ENCODE measurements around the gene NF1. TPM values are rescaled to one million over a fixed set of nuclear protein-coding genes. Genes with fewer than 3 reads are reported as not detected.

Gene NF1
- polyA plus RNA-seq, 3 donors = 1.2 to 7.4 (median 2.1) TPM

DNA sequence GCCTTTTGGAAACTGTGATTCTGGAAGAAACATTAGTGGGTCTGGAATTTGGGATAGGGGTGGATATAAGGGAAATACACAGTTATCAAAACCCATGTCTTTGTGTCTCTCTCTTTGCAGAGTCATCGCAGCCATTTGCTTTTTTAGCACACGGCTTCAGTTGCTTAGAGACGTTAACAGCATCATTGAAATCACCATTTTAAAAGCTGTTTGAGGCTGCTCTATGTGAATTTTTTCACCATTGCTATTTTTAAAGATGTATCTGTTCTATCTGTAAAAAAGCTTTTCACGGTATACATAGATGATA lies 155.0 kb downstream of the NF1 start:
- intact Hi-C loops (cut with micrococcal nuclease) = no loop called here
- Mint-ChIP-seq H3K4me3 (no peak overlapping the region), H3K27me3 (ENCODE audit: low read depth in 3 of 3) (no peaks in the 10 kb centered on the region), H3K9me3 (no peaks in the 10 kb centered on the region), H3K27ac (no peak overlapping the region), H3K36me3 (peaks cover 24 to 39% of the 10 kb centered on the region in 2 donors), H3K4me1 (peaks cover 3% of the 10 kb centered on the region)
- H3K4me3 ChIP-seq (replicated peaks in 1 of 3; ENCODE audit: low read depth in 2 of 3, low read length in 3 of 3) = no peak overlapping the region
- TF ChIP-seq, protein P1, sequence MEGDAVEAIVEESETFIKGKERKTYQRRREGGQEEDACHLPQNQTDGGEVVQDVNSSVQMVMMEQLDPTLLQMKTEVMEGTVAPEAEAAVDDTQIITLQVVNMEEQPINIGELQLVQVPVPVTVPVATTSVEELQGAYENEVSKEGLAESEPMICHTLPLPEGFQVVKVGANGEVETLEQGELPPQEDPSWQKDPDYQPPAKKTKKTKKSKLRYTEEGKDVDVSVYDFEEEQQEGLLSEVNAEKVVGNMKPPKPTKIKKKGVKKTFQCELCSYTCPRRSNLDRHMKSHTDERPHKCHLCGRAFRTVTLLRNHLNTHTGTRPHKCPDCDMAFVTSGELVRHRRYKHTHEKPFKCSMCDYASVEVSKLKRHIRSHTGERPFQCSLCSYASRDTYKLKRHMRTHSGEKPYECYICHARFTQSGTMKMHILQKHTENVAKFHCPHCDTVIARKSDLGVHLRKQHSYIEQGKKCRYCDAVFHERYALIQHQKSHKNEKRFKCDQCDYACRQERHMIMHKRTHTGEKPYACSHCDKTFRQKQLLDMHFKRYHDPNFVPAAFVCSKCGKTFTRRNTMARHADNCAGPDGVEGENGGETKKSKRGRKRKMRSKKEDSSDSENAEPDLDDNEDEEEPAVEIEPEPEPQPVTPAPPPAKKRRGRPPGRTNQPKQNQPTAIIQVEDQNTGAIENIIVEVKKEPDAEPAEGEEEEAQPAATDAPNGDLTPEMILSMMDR (IDR thresholded peaks at IDR 0.05) = no peak
- H4K20me1 ChIP-seq (ENCODE audit: insufficient read depth, low read length) = no peaks in the 10 kb centered on the region
- H2AFZ ChIP-seq (ENCODE audit: insufficient read depth, low read depth, low read length, poor library complexity, severe bottlenecking) = no peak overlapping the region
- no peak for DNase-seq
- no peaks in the 10 kb centered on the region for H3K9me3 ChIP-seq (replicated peaks in 1 of 2; ENCODE audit: control insufficient read depth in 1 of 2, insufficient read depth in 1 of 2, low read length in 2 of 2)
- no CpG with 5 or more reads among the region's 4 CpGs for WGBS (ENCODE audit: insufficient coverage)
- no peaks in the 10 kb centered on the region for H3K4me1 ChIP-seq (ENCODE audit: control insufficient read depth in 1 of 2, insufficient read depth in 2 of 2, low read length in 2 of 2)
- H3K36me3 ChIP-seq (replicated peaks in 1 of 2; ENCODE audit: control insufficient read depth in 1 of 2, insufficient read depth in 2 of 2, low read length in 2 of 2) = peaks cover 4 to 34% of the 10 kb centered on the region in 2 donors
- no peak overlapping the region for H3K4me2 ChIP-seq (replicated peaks; ENCODE audit: extremely low read depth, low read length, poor library complexity, severe bottlenecking)
- H3K27me3 ChIP-seq (ENCODE audit: control insufficient read depth in 2 of 2, insufficient read depth in 2 of 2, low read length in 2 of 2) = no peaks in the 10 kb centered on the region
- H3K79me2 ChIP-seq (ENCODE audit: insufficient read depth, low read length) = no peaks in the 10 kb centered on the region
- no peak overlapping the region for H3K27ac ChIP-seq (ENCODE audit: low read depth in 1 of 2, low read length in 2 of 2)
- no peak overlapping the region for H3K9ac ChIP-seq (ENCODE audit: insufficient read depth, low read length, poor library complexity, severe bottlenecking)

DNA sequence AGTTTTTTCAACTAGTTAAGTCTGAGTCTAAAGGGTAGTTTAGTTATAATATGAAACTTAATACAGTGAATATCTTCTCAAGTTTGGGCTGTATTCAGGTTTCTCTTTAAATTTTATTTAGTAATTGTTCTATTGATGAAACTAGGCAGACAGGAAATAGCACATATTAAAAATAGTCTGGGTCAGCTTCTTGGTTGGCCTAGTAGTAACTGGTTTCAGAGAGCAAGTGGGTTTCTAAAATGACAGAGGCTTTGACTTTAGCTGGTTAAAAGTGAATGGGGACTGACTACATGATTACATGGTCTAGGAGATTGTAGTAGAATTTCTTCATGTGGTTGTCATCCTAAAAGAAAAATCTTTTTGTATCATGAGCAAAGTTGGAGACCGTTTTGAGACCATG lies 155.5 kb downstream of the NF1 start:
- no peak overlapping the region for H3K4me3 ChIP-seq (replicated peaks in 1 of 3; ENCODE audit: low read depth in 2 of 3, low read length in 3 of 3)

More for the DNA sequence above, 155.5 kb downstream of the NF1 start:
- no peaks in the 10 kb centered on the region for H3K9me3 Mint-ChIP-seq
- no peak overlapping the region for H3K4me3 Mint-ChIP-seq
- Histone ChIP-seq H3K27me3 (ENCODE audit: control insufficient read depth in 2 of 2, insufficient read depth in 2 of 2, low read length in 2 of 2) (no peaks in the 10 kb centered on the region), H3K9ac (ENCODE audit: insufficient read depth, low read length, poor library complexity, severe bottlenecking) (no peak overlapping the region), H3K4me1 (ENCODE audit: control insufficient read depth in 1 of 2, insufficient read depth in 2 of 2, low read length in 2 of 2) (no peaks in the 10 kb centered on the region), H3K4me2 (replicated peaks; ENCODE audit: extremely low read depth, low read length, poor library complexity, severe bottlenecking) (no peak overlapping the region), H3K79me2 (ENCODE audit: insufficient read depth, low read length) (no peaks in the 10 kb centered on the region), H3K27ac (ENCODE audit: low read depth in 1 of 2, low read length in 2 of 2) (no peak overlapping the region), H2AFZ (ENCODE audit: insufficient read depth, low read depth, low read length, poor library complexity, severe bottlenecking) (no peak overlapping the region), H4K20me1 (ENCODE audit: insufficient read depth, low read length) (no peaks in the 10 kb centered on the region), H3K9me3 (replicated peaks in 1 of 2; ENCODE audit: control insufficient read depth in 1 of 2, insufficient read depth in 1 of 2, low read length in 2 of 2) (no peaks in the 10 kb centered on the region), H3K36me3 (replicated peaks in 1 of 2; ENCODE audit: control insufficient read depth in 1 of 2, insufficient read depth in 2 of 2, low read length in 2 of 2) (peaks cover 3 to 29% of the 10 kb centered on the region in 2 donors)
- TF ChIP-seq, protein P1 (IDR thresholded peaks at IDR 0.05) = no peak
- no peaks in the 10 kb centered on the region for H3K27me3 Mint-ChIP-seq (ENCODE audit: low read depth in 3 of 3)
- peaks cover 3% of the 10 kb centered on the region for H3K4me1 Mint-ChIP-seq
- H3K36me3 Mint-ChIP-seq = peaks cover 22 to 36% of the 10 kb centered on the region in 2 donors
- no peak overlapping the region for H3K27ac Mint-ChIP-seq
- intact Hi-C loops (cut with micrococcal nuclease) = no loop called here
- no peak for DNase-seq
- no CpG with 5 or more reads among the region's 1 CpG for WGBS (ENCODE audit: insufficient coverage)
